IPS DF 19.7 (cell line): ENCODE data around the gene LGALS1.

Experiments
- DNase-seq: peaks from one replicate; pipeline ENCODE4 v3.0.0-alpha.2; 2013; ENCODE audit warnings: low read depth, low spot score

LGALS1 gene

DNA sequence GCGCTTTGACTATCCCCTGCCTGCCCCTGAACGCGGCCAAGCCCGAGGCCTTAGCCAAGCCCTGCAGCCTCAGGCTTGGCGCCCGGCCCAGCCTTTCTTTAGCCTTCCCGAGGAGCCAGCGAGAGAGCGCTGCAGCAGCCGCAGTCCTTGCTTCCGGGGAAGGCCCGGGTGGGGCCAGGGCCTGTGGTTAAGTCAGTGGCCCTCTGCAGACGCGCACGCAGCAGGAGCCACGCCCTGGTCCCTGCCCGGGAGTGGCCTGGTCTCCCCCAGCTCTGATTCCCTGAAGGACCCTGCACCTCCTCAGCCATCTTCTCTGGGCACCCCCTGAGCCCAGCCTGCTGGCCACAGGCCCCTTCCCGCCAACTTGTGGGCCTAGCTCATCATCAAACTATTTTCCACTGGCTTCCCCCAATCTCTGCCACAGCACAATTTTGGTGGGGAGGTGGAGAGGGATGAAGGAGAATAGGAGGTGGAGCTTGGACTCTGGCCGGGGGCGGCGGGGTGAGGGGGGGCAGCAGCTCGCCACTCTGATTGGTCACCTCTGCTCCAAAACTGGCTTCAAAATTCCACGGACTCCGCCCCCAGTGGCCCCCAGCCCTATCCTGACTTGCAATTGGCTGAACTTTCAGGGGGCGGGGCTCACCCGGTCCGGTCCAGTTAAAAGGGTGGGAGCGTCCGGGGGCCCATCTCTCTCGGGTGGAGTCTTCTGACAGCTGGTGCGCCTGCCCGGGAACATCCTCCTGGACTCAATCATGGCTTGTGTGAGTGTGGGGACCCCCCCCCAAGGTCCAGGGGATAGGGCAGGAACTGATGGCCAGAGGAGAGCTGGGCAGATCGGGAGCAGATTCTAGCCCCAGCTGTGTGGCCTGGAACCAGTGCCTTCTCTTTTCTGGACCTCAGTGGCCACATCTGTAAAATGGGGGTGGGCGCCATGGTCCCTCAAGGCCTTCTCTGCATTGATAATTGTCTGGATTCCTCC, at the start of gene LGALS1:
LGALS1 (plus strand) TSS at position 686 of the 979 bp plus-strand sequence; CDS start at position 753, 67 bp downstream.
- DNase-seq = no peak

DNA sequence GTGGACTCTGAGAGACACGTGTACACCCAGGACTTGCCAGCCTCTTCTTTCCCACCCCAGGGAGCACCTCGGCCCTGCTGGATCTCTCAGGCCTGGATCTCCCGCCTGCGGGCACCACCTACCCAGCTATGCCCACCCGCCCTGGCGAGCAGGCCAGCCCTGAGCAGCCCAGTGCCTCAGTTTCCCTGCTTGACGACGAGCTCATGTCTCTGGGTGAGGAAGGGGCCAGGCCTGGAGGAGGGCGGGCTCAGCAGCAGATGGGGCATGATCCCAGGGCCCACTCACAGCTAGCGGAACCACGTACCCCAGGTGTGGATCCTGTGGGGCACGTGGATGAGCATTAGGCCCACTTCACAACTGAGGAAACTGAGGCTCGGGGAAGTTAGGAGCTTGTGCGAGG, 49.7 kb upstream of the LGALS1 start:
- DNase-seq = no peak

DNA sequence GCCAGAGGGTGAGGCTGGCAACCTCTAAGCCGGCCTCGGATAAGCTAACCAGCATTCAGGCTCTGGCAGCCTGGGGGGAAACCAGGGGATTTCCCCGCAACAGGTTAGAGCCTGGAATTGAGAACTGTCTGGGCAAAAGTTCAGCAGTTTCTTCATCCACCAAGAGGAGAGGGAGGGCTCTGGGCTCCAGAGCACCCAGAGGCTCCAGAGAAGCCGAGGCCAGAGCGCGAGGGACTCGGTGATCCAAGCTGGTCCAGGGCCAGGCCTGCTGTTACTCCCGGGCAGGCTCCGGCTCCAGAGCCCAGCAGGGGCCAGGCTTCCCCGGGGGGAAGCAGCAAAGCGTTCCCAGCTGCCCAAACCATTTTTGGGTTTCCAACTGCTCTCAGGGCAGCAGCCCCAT, 49.3 kb upstream of the LGALS1 start:
- DNase-seq = no peak

DNA sequence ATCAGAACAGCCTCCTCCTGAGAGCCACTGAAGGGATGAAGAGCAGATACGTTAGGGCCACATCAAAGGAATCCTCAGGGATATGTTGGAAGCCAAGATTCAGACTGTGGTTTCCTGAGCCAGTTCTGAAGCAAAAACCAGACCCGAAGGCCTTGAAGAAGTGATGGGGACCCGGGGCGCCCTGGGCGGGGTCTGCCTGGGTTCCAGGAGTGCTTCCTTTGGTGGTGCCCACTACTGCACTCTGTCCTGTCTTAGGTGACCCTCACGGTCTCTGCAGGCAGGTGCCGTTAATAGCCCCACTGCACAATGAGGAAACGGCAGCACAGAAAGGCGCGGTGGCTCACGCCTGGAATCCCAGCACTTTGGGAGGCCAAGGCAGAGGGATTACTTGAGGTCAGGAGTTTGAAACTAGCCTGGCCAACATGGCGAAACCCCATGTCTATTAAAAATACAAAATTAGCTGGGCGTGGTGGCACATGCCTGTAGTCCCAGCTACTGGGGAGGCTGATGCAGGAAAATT, 48.8 kb upstream of the LGALS1 start:
- DNase-seq = no peak

DNA sequence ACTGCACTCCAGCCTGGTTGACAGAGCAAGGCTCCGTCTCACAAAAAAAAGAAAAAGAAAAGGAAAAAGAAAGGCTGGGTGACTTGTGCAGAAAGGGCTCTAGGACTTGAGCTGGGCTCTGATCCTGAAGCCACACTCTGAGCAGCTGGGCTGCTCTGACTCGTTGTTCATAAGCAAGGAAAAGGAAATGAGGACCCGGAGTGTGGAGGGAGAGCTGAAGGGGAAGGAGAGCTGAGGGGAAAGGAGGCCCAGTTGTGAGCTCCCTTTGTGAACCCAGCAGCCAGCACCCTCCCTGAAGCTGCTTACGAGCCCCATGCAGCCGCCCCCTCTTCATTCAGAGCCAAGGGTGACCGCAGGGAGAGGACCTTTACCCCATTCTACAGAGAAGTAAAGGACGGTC, 48.3 kb upstream of the LGALS1 start:
- DNase-seq = no peak

DNA sequence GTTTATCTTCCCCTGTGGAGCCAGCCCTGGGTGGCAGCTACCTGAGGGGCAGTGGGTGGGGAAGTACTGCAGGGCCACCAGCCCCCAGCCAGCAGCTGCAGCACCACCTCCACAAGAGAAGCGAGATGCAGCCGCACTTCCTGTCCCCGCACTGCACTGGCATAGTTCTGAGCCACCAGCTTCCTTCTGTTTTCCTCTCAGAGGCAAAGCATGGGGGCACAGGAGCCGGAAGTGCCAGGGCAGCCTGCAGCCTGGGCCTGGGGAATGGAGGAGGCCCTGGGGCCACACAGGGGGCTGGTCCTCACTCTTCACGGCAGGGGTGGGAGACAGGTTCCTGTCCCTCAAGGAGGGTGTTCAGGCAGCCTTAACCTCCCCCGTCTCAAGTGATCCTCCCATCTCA, 47.9 kb upstream of the LGALS1 start:
- no peak for DNase-seq

DNA sequence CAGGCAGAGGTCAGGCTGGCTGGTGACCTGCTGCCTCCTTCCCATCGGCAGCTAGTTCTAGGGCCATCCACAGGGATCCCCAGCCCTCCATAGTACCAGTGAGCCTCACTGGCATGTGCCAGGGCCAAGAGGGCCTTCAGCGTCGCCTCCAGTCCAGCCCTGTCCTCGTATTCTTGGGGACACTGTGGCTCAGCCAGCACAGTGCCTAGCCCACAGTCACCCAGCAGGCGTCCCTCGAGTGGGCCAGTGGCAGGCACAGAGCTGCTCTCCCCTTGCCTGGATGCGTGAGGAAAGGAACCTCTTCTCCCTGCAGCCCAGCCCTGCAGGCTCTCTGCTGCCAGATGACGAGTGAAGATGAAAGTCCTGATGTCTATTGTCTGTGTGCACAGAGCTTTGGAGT, 46.6 kb upstream of the LGALS1 start:
- no peak for DNase-seq

DNA sequence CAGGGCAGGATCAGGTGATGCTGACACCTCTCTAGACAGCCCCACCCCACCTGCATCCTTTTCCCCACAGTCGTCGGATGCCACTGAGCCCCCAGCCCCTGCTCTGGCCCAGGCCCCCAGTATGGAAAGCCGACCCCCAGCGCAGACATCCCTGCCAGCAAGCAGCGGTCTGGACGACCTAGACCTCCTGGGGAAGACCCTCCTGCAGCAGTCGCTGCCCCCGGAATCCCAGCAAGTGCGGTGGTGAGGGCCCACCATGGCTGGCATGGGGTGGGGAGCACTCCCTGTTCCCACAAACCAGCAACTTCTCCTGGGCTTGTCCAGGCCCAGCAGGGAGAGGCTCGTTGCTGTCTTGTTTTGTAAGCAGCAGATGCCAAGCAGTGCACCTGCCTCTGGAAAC, 45.5 kb upstream of the LGALS1 start:
- DNase-seq = no peak

DNA sequence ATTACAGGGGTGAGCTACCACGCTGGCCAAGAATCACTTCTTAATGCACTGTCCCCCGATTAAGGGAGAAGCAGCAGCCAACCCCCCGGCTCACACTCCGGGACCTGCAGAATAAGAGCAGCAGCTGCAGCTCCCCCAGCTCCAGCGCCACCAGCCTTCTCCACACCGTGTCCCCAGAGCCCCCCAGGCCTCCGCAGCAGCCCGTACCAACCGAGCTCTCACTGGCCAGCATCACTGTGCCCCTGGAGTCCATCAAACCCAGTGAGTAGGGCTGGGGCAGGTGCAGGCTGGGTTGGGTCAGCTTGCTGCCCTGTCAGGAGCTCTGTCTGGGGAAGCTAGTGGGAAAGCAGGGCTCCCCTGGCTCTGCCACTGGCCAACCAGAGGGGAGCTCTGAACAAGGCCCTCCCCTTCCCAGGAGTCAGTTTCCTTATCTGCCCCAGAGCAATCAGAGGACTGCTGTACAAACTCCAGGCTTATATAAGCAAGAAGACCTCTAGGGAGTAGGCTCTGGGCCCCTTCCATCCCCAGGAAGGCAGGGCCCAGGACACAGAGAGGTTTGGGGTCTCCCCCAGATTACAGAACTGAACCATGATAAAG, 44.5 kb upstream of the LGALS1 start:
- DNase-seq = no peak

DNA sequence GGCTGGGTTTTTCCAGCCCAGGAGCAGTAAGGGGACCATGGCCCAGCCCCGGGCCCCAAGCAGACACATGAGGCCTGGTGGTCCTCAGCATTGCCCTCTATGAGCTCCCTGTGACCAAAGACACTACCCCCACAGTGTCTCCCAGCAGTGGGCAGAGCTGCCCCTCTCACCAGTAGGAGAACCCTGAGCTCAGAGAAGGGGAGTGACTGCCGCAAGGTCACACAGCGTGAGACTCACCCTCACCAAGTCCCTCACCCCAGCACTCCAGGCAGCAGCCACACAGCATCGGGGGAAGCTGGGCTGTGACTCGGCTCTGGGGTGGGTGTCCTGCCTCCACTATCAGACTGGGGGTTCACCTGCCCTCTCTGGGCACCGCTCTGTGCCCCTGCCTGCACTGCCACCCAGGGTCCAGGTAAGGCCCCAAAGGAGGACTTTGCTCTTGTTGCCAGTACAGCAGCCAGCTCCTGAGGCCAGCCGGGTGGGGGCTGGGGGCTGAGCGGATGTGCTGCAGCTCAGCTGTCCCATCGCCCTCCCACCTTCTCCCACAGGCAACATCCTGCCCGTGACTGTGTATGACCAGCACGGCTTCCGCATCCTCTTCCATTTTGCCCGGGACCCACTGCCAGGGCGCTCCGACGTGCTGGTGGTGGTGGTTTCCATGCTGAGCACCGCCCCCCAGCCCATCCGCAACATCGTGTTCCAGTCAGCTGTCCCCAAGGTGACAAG, 43.8 kb upstream of the LGALS1 start:
- no peak for DNase-seq

DNA sequence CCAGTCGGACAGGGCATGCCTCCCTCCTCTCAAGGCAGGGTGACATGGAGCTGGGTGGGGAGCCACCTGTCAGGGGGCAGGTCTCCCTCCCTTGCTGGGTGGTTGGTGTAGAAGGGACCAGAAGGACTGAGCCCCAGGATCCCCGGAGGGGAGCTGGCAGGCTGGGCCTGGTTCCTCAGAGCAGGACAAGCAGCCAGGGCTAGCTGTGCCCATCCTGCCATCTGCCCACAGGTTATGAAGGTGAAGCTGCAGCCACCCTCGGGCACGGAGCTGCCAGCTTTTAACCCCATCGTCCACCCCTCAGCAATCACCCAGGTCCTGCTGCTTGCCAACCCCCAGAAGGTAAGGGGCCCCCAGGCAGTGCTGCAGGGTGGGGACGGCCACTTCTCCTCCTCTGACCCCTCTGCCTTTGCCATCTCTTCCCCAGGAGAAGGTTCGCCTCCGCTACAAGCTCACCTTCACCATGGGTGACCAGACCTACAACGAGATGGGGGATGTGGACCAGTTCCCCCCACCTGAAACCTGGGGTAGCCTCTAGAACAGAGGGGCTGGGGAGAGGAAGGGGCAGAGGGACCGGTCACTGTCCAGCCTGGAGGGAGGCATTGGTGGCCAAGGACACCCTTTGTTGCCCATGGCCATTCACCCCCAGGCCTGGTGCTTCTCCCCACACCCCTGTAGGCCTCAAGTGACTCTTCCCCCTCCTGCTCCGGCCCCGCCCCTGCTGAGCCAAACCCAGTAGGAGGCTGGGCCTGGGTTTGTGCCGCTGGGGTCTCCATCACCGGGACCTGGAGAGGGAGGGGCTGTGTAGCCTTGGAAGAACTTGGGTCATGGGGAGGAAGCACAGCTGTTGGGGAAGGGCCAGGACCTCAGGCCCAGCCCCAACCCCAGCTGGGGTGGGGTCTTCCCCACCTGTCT, 43.0 kb upstream of the LGALS1 start:
- DNase-seq = no peak

DNA sequence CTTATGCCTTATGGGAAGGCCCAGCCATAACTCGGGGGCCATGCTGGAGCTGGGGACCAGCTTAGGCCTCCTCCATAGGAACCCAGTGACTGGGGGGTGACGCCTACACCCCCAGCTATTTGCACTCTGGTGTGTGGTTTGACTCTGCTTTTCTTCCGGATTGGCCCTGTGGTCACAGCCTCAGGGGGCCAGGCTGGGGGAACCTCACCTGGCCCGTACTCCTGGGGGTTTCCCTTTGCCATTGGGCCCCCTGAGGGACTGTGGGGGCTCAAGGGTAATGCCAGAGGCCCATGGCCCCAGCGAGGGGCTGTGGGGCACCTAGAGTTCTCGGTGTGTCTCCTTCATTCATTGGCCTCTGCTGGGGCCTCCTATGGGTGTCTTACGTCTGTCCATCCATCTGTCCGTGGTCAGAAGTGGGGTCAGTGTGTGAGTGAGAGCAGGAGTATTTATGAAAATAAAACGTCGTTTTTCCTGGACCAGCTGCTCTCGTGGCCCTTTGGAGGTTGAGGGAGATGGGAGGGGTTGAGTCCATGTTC, 42.3 kb upstream of the LGALS1 start:
- DNase-seq = no peak

DNA sequence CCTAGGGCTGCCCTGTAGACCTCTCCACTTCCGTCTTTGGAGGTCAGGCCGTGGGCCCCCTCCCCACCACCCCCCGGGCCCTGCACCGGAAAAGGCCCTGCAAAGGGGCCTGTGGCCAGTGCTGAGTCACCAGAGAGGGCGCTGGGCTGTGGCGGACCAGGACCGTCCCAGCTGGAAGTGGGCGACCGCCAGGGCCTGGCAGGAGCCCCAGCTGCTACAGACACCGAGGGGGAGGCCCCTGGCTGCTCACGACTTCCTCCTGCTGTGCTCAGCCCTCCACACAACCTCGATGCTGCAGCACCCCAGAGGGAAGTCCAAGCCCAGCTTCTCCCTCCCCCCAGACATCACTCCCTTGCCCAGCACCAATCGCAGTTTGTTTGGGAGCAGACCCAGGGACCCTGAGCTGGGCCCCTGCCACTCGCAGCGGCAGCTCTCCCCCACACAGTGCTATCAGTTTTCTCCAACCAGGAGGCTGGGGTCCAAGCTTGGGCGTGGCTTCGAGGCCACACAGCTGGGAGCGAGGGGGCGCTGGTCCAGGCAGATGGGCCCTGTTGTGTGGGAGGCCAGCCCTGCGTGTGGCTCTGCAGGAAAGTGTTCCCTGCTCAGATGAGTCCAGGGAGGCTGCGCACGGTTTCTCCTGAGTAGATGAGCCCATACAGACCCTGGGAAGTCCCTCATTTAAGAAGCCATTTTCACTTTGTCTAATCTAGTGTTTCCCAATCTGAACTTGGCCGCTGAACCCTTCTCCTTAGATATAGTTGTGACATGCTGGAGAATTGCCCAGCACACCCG, 41.6 kb upstream of the LGALS1 start:
- no peak for DNase-seq

DNA sequence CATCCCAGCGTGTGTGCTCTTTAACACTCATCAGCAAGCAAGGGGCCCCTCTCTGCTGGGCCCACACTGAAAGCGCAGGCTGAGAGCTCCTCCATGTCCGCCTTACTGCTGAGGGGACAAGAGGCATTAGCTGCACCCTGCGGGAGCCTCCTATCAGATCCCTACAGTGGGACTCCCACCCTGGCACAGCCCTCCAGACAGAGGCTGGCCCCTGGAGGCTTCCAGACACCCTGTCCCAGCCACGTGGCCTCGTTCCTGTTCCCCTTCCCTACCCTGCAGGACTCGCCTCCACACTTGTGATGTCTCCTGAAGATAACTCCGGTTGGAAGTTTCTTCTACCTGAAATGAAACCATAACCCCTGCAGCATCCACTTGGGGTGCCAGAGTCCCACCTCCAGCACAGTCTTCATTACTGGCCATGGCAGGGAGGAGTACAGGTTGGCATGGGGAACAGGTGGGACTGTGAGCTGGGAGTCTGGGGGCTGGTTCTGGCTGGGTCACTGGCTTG, 41.0 kb upstream of the LGALS1 start:
- no peak for DNase-seq

DNA sequence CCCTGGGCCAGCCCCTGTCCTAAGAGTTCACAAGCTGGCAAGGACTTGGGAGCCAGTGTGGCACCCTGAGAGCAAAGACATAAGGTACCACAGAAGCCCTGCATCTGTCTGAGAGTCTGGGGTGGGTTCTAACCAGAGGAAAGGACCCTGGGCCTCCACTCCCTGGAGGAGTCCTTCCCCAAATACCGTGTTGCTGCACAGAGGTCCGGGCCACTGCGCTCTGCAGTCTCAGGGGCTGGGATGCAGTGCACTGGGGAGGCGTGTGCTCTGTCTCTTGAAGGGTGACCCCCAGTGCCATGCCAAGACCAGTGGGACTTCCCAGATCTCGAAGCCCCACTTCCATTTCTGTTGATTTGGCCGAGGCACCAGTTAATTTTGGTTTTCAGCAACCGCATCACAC, 40.3 kb upstream of the LGALS1 start:
- no peak for DNase-seq

DNA sequence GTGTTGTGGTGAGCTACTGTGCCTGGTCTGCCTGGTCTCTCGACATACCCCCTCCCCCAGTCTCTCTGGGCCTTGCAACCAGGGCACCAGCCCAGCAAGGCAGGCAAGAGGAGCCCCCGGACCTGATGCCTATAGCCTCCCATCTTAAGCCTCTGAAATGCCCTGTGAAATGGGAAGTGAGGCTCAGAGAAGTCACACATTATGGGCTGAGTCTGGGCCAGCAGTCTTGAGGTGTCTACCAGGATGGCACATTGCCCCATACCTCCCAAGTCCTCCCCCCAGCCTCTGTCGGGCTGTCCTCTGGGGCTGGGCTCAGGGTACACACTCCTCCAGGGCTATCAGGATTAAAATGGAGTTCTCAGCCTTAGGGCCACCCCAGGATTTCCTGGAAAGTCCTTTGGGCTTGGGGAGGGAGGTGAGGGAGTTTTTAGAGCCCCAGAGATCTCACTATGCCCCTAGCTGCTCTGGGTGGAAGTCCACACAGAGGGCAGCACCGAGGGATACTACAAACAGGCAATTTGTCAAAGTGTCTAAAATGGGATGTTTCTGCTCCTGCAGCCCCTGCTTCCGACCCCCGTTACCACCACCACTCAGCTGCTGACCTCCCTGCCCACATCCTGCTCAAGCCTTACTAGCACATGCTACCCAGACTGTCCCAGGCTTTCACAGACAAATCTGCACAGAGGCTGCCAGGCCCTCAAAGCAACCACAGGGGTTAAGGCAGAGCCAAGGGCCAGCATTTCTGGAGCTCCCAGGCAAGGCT, 39.1 kb upstream of the LGALS1 start:
- no peak for DNase-seq

DNA sequence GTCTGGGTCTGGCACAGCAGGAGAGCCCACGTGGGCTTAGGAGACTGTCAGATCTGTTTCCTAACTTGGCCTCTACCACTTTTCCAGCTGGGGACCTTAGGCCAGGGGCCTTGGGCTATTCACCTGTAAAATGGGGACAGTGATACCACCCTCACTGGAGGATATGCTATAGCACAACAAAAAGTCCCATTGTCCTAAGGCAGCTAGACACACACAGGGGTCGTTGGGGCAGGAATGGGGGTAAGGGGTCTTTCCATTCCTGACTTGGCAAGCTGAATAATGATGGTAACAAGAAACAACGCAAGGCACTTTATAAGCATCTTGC, 38.5 kb upstream of the LGALS1 start:
- no peak for DNase-seq

DNA sequence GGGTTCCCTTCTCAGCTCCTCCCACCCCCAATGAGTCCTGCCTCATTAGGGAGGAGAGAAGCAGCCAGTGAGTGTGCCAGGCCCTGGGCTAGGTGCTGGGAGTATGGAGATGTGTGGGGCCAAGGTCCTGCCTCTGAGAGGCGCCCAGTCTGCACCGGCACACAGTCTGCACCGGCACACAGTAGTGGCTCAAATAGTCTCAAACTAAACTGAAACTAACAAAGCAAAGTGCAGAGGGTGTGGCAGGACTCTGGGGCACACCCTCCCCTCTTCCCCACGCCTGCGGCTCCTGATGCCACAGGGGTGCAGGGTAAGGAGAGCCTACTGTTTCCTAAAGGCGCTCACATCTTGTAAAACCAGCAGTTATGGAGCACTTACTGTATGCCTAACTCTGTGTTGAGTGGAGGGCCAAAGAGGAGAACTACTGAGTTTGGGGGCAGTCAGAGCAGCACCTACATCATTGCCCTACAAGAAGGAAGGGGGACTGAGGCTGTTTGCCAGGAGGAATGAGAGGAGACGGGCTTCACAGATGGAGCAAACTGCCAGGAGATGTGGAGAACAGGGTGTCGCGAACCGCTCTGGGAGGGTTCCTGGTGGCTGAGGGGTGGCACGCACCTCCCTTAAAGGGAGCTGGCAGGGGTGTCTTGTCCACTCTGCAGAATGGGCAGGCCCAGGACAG, 36.9 kb upstream of the LGALS1 start:
- no peak for DNase-seq
